Psoas muscle (tissue), 8 donors: ENCODE data around the gene TGM2. TPM values are rescaled to one million over a fixed set of nuclear protein-coding genes. Genes with fewer than 3 reads are reported as not detected.

Experiments
- ATAC-seq, 4 donors: fragments of 200-7000 bp; cut with Tn5 transposase; one replicate each; pipeline ENCODE4 v1.9.1; 2020; ENCODE audit warnings: moderate library complexity in 3 of 4, mild to moderate bottlenecking in 2 of 4
- DNase-seq, 2 donors: peaks; one replicate each; pipeline ENCODE4 v3.0.0-alpha.2; 2020
- H3K27ac ChIP-seq: fragments of 200-600 bp; one replicate; pipeline ENCODE4 v1.8.0; 2022
- H3K27me3 ChIP-seq, 3 donors: fragments of 200-600 bp in 1 of 3; one replicate each; pipeline versions ENCODE4 v1.6.1 to v1.8.0; 2013 to 2022; ENCODE audit warnings: low read length in 2 of 3, mild to moderate bottlenecking in 2 of 3, moderate library complexity in 1 of 3; ENCODE audit not compliant: insufficient read depth in 3 of 3
- H3K36me3 ChIP-seq, 2 donors: fragments of 200-600 bp in 1 of 2; one replicate each; pipeline versions ENCODE4 v1.6.1 to v1.8.0; 2013 to 2022; ENCODE audit warnings: low read depth in 1 of 2, mild to moderate bottlenecking in 1 of 2, moderate library complexity in 1 of 2; ENCODE audit not compliant: insufficient read depth in 1 of 2
- H3K4me1 ChIP-seq: fragments of 200-600 bp; one replicate; pipeline ENCODE4 v1.8.0; 2022
- H3K4me3 ChIP-seq: fragments of 200-600 bp; one replicate; pipeline ENCODE4 v1.8.0; 2022; ENCODE audit warnings: mild to moderate bottlenecking
- H3K9me3 ChIP-seq: fragments of 200-600 bp; one replicate; pipeline ENCODE4 v1.8.0; 2022
- WGBS, 3 donors: extraction: QIAGEN DNeasy Blood & Tissue Kit; methylation state at CpG; one replicate each; pipeline versions ENCODE4 v1.1.6 to v1.1.7; 2013; 5-methylcytosine and 5-hydroxymethylcytosine counted together
- intact Hi-C, 2 donors: fragments of 100-400 bp; cut with DNase I; formaldehyde crosslinking; loops; one replicate each; pipeline versions ENCODE4 v1.11.0 to v1.14.2; 2022
- polyA plus RNA-seq, 3 donors: library from polyadenylated mRNA; stranded (reverse); fragments of 200-250 nt; gene quantifications; one replicate each; pipeline ENCODE4 v1.2.3, GENCODE V29; 2013
- total RNA-seq, 4 donors: library from RNA; stranded (reverse); fragmentation: NEBNext Ultra II Directional in 2 of 4; extraction: Animal tissue kit (Norgen Biotek cat#: 25700) in 2 of 4; gene quantifications; one replicate each; pipeline versions ENCODE4 v1.2.1 to v1.2.4, GENCODE V29; 2021 to 2023
- TF ChIP-seq, protein P1 (sequence below): fragments of 200-600 bp; IDR thresholded peaks from one replicate; pipeline ENCODE4 v1.8.0; 2022; ENCODE audit warnings: antibody characterized with exemption
- donor health status: healthy with polysubstance abuse.
- donor health status: DM: no; HTN: no; CAD: no; lungs with moderate emphysema.
- donor health status: Bipolar disorder and iron deficiency.
- donor health status: healthy.
- donor health status: DM: yes; HTN: yes; CAD: no.
- donor health status: DM: no; HTN: no; CAD: no.
- donor health status: DM: no; HTN: no; CAD: no.
- donor health status: DM: yes; HTN: yes; CAD: no.

Gene TGM2
- total and polyA plus RNA-seq, 7 donors = 23.6 to 235 (median 117) TPM

- DNase-seq (no peak), ATAC-seq (no peak)
- no peak overlapping the region for H3K27ac ChIP-seq
- TF ChIP-seq, protein P1, sequence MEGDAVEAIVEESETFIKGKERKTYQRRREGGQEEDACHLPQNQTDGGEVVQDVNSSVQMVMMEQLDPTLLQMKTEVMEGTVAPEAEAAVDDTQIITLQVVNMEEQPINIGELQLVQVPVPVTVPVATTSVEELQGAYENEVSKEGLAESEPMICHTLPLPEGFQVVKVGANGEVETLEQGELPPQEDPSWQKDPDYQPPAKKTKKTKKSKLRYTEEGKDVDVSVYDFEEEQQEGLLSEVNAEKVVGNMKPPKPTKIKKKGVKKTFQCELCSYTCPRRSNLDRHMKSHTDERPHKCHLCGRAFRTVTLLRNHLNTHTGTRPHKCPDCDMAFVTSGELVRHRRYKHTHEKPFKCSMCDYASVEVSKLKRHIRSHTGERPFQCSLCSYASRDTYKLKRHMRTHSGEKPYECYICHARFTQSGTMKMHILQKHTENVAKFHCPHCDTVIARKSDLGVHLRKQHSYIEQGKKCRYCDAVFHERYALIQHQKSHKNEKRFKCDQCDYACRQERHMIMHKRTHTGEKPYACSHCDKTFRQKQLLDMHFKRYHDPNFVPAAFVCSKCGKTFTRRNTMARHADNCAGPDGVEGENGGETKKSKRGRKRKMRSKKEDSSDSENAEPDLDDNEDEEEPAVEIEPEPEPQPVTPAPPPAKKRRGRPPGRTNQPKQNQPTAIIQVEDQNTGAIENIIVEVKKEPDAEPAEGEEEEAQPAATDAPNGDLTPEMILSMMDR = no peak
- no peaks in the 10 kb centered on the region for H3K4me1 ChIP-seq
- H3K9me3 ChIP-seq = no peaks in the 10 kb centered on the region
- H3K36me3 ChIP-seq = no peaks in the 10 kb centered on the region
- 56 to 73% (median 61%) methylated on average over 5 of the region's 5 CpGs for WGBS, 3 donors
- H3K27me3 ChIP-seq = peaks cover 0 to 7% (median 0%) of the 10 kb centered on the region in 3 donors
- H3K4me3 ChIP-seq = no peak overlapping the region
- intact Hi-C loops = no loop called here
Measured at GRCh38 chr20:38194971-38195504, 30.0 kb upstream of the TGM2 start.

- 85 to 88% (median 86%) methylated on average over 4 of the region's 4 CpGs for WGBS, 3 donors
- no peaks in the 10 kb centered on the region for H3K9me3 ChIP-seq
- H3K4me1 ChIP-seq = no peaks in the 10 kb centered on the region
- peaks cover 0 to 7% (median 0%) of the 10 kb centered on the region in 3 donors for H3K27me3 ChIP-seq
- TF ChIP-seq, protein P1 = no peak
- intact Hi-C loops = no loop called here
- H3K36me3 ChIP-seq = no peaks in the 10 kb centered on the region
- no peak overlapping the region for H3K4me3 ChIP-seq
- no peak for ATAC-seq
- no peak for DNase-seq
- no peak overlapping the region for H3K27ac ChIP-seq
Measured at GRCh38 chr20:38193586-38194105, 28.6 kb upstream of the TGM2 start.

DNA sequence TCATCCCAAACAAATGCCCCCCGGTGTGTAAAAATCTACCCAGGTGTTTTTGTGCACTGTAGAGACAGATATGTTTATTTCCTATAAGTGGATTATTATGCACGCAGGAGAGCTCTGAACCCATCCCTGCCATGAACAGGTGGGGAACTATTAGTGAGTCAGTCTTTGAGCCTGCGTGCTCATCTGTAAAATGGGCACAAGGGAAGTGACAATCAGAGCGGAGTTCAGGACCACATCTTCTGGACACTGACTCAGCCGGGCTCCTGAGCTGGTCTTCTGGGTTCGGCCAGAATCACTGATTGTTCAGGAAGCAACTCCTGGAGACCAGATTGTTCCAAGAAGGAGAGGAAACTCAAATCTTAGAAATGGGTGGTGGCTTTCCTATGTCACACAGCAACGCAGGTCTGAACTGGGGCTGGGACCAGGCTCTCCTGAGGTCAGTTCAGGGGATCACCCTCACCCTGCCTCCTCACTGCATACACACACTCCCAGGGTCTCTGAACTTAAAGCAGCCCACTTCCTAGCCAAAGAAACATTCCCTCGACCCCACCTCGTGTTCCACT, 27.3 kb upstream of the TGM2 start:
- 79 to 85% (median 82%) methylated on average over 9 of the region's 9 CpGs for WGBS, 3 donors
- intact Hi-C loops = no loop called here
- H3K27me3 ChIP-seq = peaks cover 0 to 7% (median 0%) of the 10 kb centered on the region in 3 donors
- ATAC-seq = no peak
- no peak overlapping the region for H3K27ac ChIP-seq
- H3K4me1 ChIP-seq = no peaks in the 10 kb centered on the region
- no peak for DNase-seq
- TF ChIP-seq, protein P1 = no peak
- no peaks in the 10 kb centered on the region for H3K36me3 ChIP-seq
- H3K9me3 ChIP-seq = no peaks in the 10 kb centered on the region
- H3K4me3 ChIP-seq = no peak overlapping the region

- no peak for ATAC-seq
- Histone ChIP-seq H3K4me3 (no peak overlapping the region), H3K4me1 (no peaks in the 10 kb centered on the region), H3K27me3 (peaks cover 0 to 7% (median 0%) of the 10 kb centered on the region in 3 donors), H3K27ac (no peak overlapping the region), H3K9me3 (no peaks in the 10 kb centered on the region), H3K36me3 (no peaks in the 10 kb centered on the region)
- no peak for DNase-seq
- TF ChIP-seq, protein P1 = no peak
- intact Hi-C loops = no loop called here
- WGBS, 3 donors = 80 to 88% (median 81%) methylated on average over 5 of the region's 5 CpGs
Measured at GRCh38 chr20:38191654-38192053, 26.6 kb upstream of the TGM2 start.
